SK-N-SH (cell line): ENCODE results near the gene PODXL. TPM values are rescaled to one million over a fixed set of nuclear protein-coding genes. Genes with fewer than 3 reads are reported as not detected.
"Not testable (repeated sequence)": the region's sequence is repeated elsewhere in the genome, so short reads cannot be mapped to it uniquely, and the experiment has no call there.

Source experiments
- CTCF ChIA-PET: fragments of 300-600, 350-600 bp; formaldehyde crosslinking; extraction: SDS; loops from one replicate; lab custom pipeline; 2021; lab: Yijun Ruan, JAX
- POLR2A ChIA-PET: fragments of 350-600 bp; sonication (Branson Sonifier 250); formaldehyde crosslinking; extraction: SDS; loops from one replicate; lab custom pipeline; 2020; ENCODE audit warnings: antibody characterized with exemption, inconsistent platforms; lab: Yijun Ruan, JAX
- DNase-seq: peaks from one replicate; pipeline ENCODE4 v3.0.0; 2012
- H2AFZ ChIP-seq: fragments of 200-600 bp; sonication (generic); 2 replicates; pipeline ENCODE4 v1.8.1; 2016; ENCODE audit warnings: antibody characterized with exemption, mild to moderate bottlenecking, low read depth
- H3F3A ChIP-seq: fragments of 200-600 bp; sonication (generic); replicated peaks from 2 replicates; pipeline ENCODE3; 2016; ENCODE audit warnings: antibody characterized with exemption, mild to moderate bottlenecking; ENCODE audit not compliant: insufficient read depth
- H3K27ac ChIP-seq, 2 experiments: fragments of 200-500 bp in 1 of 2; fragments of 200-600 bp in 1 of 2; sonication (Bioruptor generic) in 1 of 2; sonication (generic), shearing (Covaris generic) in 1 of 2; 2 replicates each; pipeline versions ENCODE4 v1.5.1 to v1.6.1; 2014 to 2016; ENCODE audit warnings: low read depth in 2 of 2, inconsistent platforms in 1 of 2, low read length in 1 of 2, mild to moderate bottlenecking in 1 of 2, mixed read lengths in 1 of 2
- H3K27me3 ChIP-seq: fragments of 200-600 bp; sonication (generic), shearing (Covaris generic); 2 replicates; pipeline ENCODE4 v1.6.1; 2016; ENCODE audit warnings: mixed run types; ENCODE audit not compliant: insufficient read depth
- H3K36me3 ChIP-seq, 2 experiments: fragments of 200-500 bp in 1 of 2; fragments of 200-600 bp in 1 of 2; sonication (Bioruptor generic) in 1 of 2; sonication (generic) in 1 of 2; replicated peaks in 1 of 2; 2 replicates each; pipeline versions ENCODE3 to v1.5.1; 2014 to 2016; ENCODE audit warnings: low read length in 1 of 2, mild to moderate bottlenecking in 1 of 2; ENCODE audit not compliant: insufficient read depth in 2 of 2, control insufficient read depth in 1 of 2
- H3K4me1 ChIP-seq, 2 experiments: fragments of 200-500 bp in 1 of 2; fragments of 200-600 bp in 1 of 2; sonication (Bioruptor generic) in 1 of 2; sonication (generic), shearing (Covaris generic) in 1 of 2; 2 replicates each; pipeline versions ENCODE4 v1.5.1 to v1.6.1; 2014 to 2016; ENCODE audit warnings: low read depth in 1 of 2, low read length in 1 of 2, mixed run types in 1 of 2; ENCODE audit not compliant: insufficient read depth in 2 of 2, control insufficient read depth in 1 of 2
- H3K4me2 ChIP-seq: fragments of 200-600 bp; sonication (generic), shearing (Covaris generic); 2 replicates; pipeline ENCODE4 v1.6.1; 2017; ENCODE audit warnings: mixed run types
- H3K4me3 ChIP-seq, 2 experiments: fragments of 200-500 bp in 1 of 2; fragments of 200-600 bp in 1 of 2; sonication (Bioruptor generic) in 1 of 2; sonication (generic), shearing (Covaris generic) in 1 of 2; 2 replicates each; pipeline versions ENCODE4 v1.5.1 to v1.8.1; 2014 to 2016; ENCODE audit warnings: low read depth in 2 of 2, inconsistent platforms in 1 of 2, low read length in 1 of 2, mild to moderate bottlenecking in 1 of 2, mixed read lengths in 1 of 2, moderate library complexity in 1 of 2
- H3K79me2 ChIP-seq: fragments of 200-600 bp; sonication (generic); 2 replicates; pipeline ENCODE4 v1.8.1; 2017; ENCODE audit warnings: mild to moderate bottlenecking; ENCODE audit not compliant: insufficient read depth
- H3K9ac ChIP-seq: fragments of 200-600 bp; sonication (generic); 2 replicates; pipeline ENCODE4 v1.6.1; 2017; ENCODE audit warnings: mixed run types
- H3K9me2 ChIP-seq: fragments of 200-600 bp; sonication (generic); 2 replicates; pipeline ENCODE4 v1.6.1; 2017; ENCODE audit warnings: mixed run types
- H3K9me3 ChIP-seq: fragments of 200-600 bp; sonication (generic); 2 replicates; pipeline ENCODE4 v1.6.1; 2017; ENCODE audit warnings: mixed run types, mild to moderate bottlenecking, moderate library complexity
- H4K20me1 ChIP-seq: fragments of 200-600 bp; sonication (generic); 2 replicates; pipeline ENCODE4 v1.6.1; 2017; ENCODE audit warnings: mild to moderate bottlenecking, mixed run types; ENCODE audit not compliant: insufficient read depth
- CHD2 ChIP-seq: fragments of 150-350 bp; IDR thresholded peaks from 2 replicates; pipeline ENCODE4 v1.6.1; 2018; ENCODE audit warnings: low read length; ENCODE audit not compliant: partially characterized antibody
- EP300 ChIP-seq, 2 experiments: IDR thresholded peaks; 2 replicates each; pipeline versions ENCODE4 v1.4.0 to v1.6.1; 2012; ENCODE audit warnings: borderline replicate concordance in 1 of 2, low read depth in 1 of 2, low read length in 1 of 2
- EZH2phosphoT487 ChIP-seq: fragments of 200-600 bp; sonication (generic); IDR thresholded peaks from 2 replicates; pipeline ENCODE4 v1.6.1; 2017; ENCODE audit warnings: low read depth, mixed run types, mild to moderate bottlenecking, antibody characterized with exemption, moderate library complexity, borderline replicate concordance
- FOXJ3 ChIP-seq: sonication (generic); formaldehyde crosslinking; IDR thresholded peaks from 2 replicates; pipeline ENCODE4 v1.5.1; 2020; ENCODE audit warnings: mild to moderate bottlenecking, missing genetic modification reagents
- GATA2 ChIP-seq: sonication (generic); formaldehyde crosslinking; IDR thresholded peaks from 2 replicates; pipeline ENCODE4 v1.5.0; 2020; ENCODE audit warnings: mild to moderate bottlenecking, missing genetic modification reagents
- JUND ChIP-seq: IDR thresholded peaks from 2 replicates; pipeline ENCODE4 v1.4.0; 2012
- MEF2A ChIP-seq: IDR thresholded peaks from 2 replicates; pipeline ENCODE4 v1.4.0; 2012; ENCODE audit warnings: low read depth, borderline replicate concordance
- RCOR1 ChIP-seq: fragments of 150-350 bp; IDR thresholded peaks from 2 replicates; pipeline ENCODE4 v1.6.1; 2017; ENCODE audit warnings: antibody characterized with exemption, low read length
- RFX5 ChIP-seq: IDR thresholded peaks from 2 replicates; pipeline ENCODE4 v1.6.1; 2012; ENCODE audit warnings: mild to moderate bottlenecking, improper control_type of control experiment, low read length
- SMC3 ChIP-seq: IDR thresholded peaks from 2 replicates; pipeline ENCODE4 v1.6.1; 2012; ENCODE audit warnings: low read depth, low read length, improper control_type of control experiment
- TAF1 ChIP-seq: IDR thresholded peaks from 2 replicates; pipeline ENCODE4 v1.6.1; 2012; ENCODE audit warnings: low read depth, mild to moderate bottlenecking, low read length, moderate library complexity, borderline replicate concordance
- YY1 ChIP-seq: IDR thresholded peaks from 2 replicates; pipeline ENCODE4 v1.4.0; 2012; ENCODE audit warnings: low read depth, mild to moderate bottlenecking
- WGBS: methylation state at CpG from one replicate; pipeline ENCODE4 v1.1.6; 2017; ENCODE audit warnings: low lambda C conversion rate; 5-methylcytosine and 5-hydroxymethylcytosine counted together
- polyA plus RNA-seq, 3 experiments: library from polyadenylated mRNA; depleted of rRNA; stranded (reverse); fragments of >200 nt; gene quantifications; 2 replicates each; pipeline ENCODE4 v1.2.3, GENCODE V29; 2012
- TF ChIP-seq, protein P1 (sequence below): fragments of 150-350 bp; IDR thresholded peaks from 2 replicates; pipeline ENCODE4 v1.6.1; 2016; ENCODE audit warnings: mild to moderate bottlenecking, low read depth, low read length
- TF ChIP-seq, protein P2 (sequence below): fragments of 200-600 bp; sonication (generic); IDR thresholded peaks from 2 replicates; pipeline ENCODE4 v1.6.1; 2017; ENCODE audit warnings: antibody characterized with exemption, mild to moderate bottlenecking, moderate library complexity

PODXL gene
- polyA plus RNA-seq, 1 of the 3 experiments (the other 2 are of a cell fraction): 76.1 TPM

DNA sequence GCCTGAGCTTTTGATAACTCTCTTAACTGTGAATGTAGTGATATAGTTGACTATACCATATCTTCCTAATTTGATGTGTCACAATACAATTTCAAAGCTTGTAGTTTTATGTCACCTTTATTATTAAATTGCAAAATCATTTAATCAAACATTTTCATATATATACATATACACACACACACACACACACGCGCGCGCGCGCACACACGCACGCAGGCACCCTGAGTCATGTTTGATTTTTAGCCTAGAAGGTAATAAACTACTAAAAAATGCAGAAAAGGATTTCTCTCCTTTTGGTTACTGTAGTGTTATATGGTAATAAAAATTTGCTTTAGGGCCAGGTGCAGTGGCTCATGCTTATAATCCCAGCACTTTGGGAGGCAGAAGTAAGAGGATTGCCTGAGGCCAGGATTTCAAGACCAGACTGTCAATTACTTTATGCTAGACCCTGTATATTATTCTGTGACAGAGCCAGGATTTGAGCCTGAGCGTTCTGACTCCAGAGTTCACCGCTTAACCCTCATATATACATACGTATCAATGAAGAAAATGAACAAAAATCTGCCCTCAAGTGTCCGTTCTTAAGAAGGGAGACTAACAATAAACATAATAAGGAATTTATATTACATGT, 89.6 kb downstream of the PODXL start:
- H3K79me2 ChIP-seq: no peaks in the 10 kb centered on the region
- H3K4me2 ChIP-seq: no peak overlapping the region
- H3K27me3 ChIP-seq: no peaks in the 10 kb centered on the region
- H3K27ac ChIP-seq: no peak overlapping the region
- WGBS: 93% methylated on average over 12 of the region's 12 CpGs
- CTCF ChIA-PET: interaction anchor here (0.9 to 2.7 kb wide), 5 partner anchors 11 to 47 kb away, joined by 3 to 9 read pairs (median 4); no protein-coding TSS in a partner anchor
- H3K4me3 ChIP-seq: no peak overlapping the region
- no peak for DNase-seq
- no peaks in the 10 kb centered on the region for H4K20me1 ChIP-seq
- H3K9me2 ChIP-seq: no peaks in the 10 kb centered on the region
- peaks cover 78 to 92% of the 10 kb centered on the region in 2 experiments for H3K36me3 ChIP-seq
- peaks cover 29% of the 10 kb centered on the region for H3F3A ChIP-seq
- TF ChIP-seq, protein P1, sequence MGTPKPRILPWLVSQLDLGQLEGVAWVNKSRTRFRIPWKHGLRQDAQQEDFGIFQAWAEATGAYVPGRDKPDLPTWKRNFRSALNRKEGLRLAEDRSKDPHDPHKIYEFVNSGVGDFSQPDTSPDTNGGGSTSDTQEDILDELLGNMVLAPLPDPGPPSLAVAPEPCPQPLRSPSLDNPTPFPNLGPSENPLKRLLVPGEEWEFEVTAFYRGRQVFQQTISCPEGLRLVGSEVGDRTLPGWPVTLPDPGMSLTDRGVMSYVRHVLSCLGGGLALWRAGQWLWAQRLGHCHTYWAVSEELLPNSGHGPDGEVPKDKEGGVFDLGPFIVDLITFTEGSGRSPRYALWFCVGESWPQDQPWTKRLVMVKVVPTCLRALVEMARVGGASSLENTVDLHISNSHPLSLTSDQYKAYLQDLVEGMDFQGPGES: no peak
- TF ChIP-seq GATA2 (no peak), SMC3 (no peak), CHD2 (no peak), EZH2phosphoT487 (no peak)
- H3K9me3 ChIP-seq: no peaks in the 10 kb centered on the region
- no peak overlapping the region for H2AFZ ChIP-seq
- POLR2A ChIA-PET: no interaction called here
- no peak overlapping the region for H3K9ac ChIP-seq
- H3K4me1 ChIP-seq: no peaks in the 10 kb centered on the region

DNA sequence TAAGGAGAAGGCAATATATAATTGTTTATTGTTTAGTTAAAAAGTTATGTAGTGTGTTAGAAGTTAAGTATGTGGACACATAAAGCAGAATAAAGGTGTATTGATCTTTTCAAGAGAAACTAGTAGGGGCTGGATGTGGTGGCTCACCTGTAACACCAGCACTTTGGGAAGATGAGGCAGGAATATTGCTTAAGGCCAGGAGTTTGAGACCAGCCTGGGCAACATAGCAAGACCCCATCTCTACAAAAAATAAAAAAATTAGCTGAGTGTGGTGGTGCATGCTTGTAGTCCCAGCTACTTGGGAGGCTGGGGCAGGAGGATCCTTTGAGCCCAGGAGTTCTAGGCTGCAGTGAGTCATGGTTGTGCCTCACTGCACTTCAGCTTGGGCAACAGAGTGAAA, 93.7 kb downstream of the PODXL start:
- H2AFZ ChIP-seq, H3K9ac ChIP-seq, H3K27ac ChIP-seq, H4K20me1 ChIP-seq, H3K79me2 ChIP-seq, H3K9me3 ChIP-seq, H3K4me3 ChIP-seq, H3K9me2 ChIP-seq, H3K4me2 ChIP-seq, POLR2A ChIA-PET, H3K4me1 ChIP-seq, DNase-seq, H3K27me3 ChIP-seq: not testable (repeated sequence)
- H3K36me3 ChIP-seq: peaks cover 58 to 91% of the 10 kb centered on the region in 2 experiments
- peaks cover 18% of the 10 kb centered on the region for H3F3A ChIP-seq
- CTCF ChIA-PET: interaction anchor here (1.1 kb wide), 1 partner anchor 394 kb away, joined by 4 read pairs; no protein-coding TSS in a partner anchor

DNA sequence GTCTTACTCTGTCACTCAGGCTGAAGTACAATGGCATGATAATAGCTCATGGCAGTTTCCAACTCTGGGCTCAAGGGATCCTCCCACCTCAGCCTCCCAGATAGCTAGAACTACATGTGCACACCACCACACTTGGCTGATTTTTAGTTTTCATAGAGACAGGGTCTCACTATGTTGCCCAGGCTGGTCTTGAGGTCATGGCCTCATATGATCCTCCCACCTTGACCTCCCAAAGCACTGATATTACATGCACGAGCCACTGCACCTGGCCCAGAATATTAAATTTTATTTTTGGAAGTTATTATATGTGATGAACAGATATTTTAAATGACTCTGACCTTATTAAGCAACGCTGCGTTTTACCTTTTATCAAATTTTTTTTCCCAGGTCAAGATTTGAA, 94.4 kb downstream of the PODXL start:
- Histone ChIP-seq H3K9me3 (no peaks in the 10 kb centered on the region), H3K9ac (no peak overlapping the region), H3K4me3 (no peak overlapping the region), H3K9me2 (no peaks in the 10 kb centered on the region), H3K27ac (no peak overlapping the region), H3K27me3 (no peaks in the 10 kb centered on the region), H3K4me2 (no peak overlapping the region), H3K4me1 (no peaks in the 10 kb centered on the region), H3K79me2 (no peaks in the 10 kb centered on the region), H3K36me3 (peaks cover 51 to 90% of the 10 kb centered on the region in 2 experiments), H2AFZ (no peak overlapping the region), H4K20me1 (no peaks in the 10 kb centered on the region), H3F3A (peaks cover 17% of the 10 kb centered on the region)
- ChIA-PET CTCF (interaction anchor here (1.3 kb wide), 1 partner anchor 11 kb away, joined by 3 read pairs; no protein-coding TSS in a partner anchor), POLR2A (no interaction called here)
- no peak for DNase-seq
- 94% methylated on average over 3 of the region's 3 CpGs for WGBS
- TF ChIP-seq MEF2A: no peak
- TF ChIP-seq FOXJ3 (CRISPR knock-in tag): no peak
- TF ChIP-seq RCOR1: no peak
- no peak for TF ChIP-seq TAF1
- TF ChIP-seq, protein P2, sequence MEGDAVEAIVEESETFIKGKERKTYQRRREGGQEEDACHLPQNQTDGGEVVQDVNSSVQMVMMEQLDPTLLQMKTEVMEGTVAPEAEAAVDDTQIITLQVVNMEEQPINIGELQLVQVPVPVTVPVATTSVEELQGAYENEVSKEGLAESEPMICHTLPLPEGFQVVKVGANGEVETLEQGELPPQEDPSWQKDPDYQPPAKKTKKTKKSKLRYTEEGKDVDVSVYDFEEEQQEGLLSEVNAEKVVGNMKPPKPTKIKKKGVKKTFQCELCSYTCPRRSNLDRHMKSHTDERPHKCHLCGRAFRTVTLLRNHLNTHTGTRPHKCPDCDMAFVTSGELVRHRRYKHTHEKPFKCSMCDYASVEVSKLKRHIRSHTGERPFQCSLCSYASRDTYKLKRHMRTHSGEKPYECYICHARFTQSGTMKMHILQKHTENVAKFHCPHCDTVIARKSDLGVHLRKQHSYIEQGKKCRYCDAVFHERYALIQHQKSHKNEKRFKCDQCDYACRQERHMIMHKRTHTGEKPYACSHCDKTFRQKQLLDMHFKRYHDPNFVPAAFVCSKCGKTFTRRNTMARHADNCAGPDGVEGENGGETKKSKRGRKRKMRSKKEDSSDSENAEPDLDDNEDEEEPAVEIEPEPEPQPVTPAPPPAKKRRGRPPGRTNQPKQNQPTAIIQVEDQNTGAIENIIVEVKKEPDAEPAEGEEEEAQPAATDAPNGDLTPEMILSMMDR: no peak
- TF ChIP-seq, protein P1: no peak
- TF ChIP-seq RFX5: no peak
- no peak for TF ChIP-seq YY1
- TF ChIP-seq SMC3: no peak
- no peak for TF ChIP-seq EP300 (IDR thresholded peaks at IDR 0.05; ENCODE audit: borderline replicate concordance in 1 of 2, low read depth in 1 of 2, low read length in 1 of 2)
- no peak for TF ChIP-seq JUND
- no peak for TF ChIP-seq CHD2
